Activated naive CD4-positive, alpha-beta T cell (primary cell): Measurements from ENCODE around the gene PDE6A.

Experiments used
- DNase-seq, 4 experiments: peaks; one replicate each; lab custom pipeline; 2025; lab: John Stamatoyannopoulos, UW

PDE6A gene

GRCh38 chr5:149930043-149930748, 14.4 kb downstream of the PDE6A start:
- no peak for DNase-seq

- no peak for DNase-seq
Observed at GRCh38 chr5:149924486-149924885, 20.1 kb downstream of the PDE6A start.

GRCh38 chr5:149922950-149923349, 21.6 kb downstream of the PDE6A start:
- no peak for DNase-seq

- DNase-seq, result no peak
Observed at GRCh38 chr5:149921597-149921996, 23.0 kb downstream of the PDE6A start.

GRCh38 chr5:149917073-149917676, 27.4 kb downstream of the PDE6A start:
- DNase-seq, result no peak

GRCh38 chr5:149916334-149917072, 28.1 kb downstream of the PDE6A start:
- DNase-seq, result no peak

GRCh38 chr5:149915392-149916260, 29.0 kb downstream of the PDE6A start:
- DNase-seq, result no peak

GRCh38 chr5:149913436-149914419, 30.9 kb downstream of the PDE6A start:
- DNase-seq, result no peak

- no peak for DNase-seq
Observed at GRCh38 chr5:149912226-149912871, 32.2 kb downstream of the PDE6A start.

GRCh38 chr5:149911031-149911430, 33.6 kb downstream of the PDE6A start:
- no peak for DNase-seq

- no peak for DNase-seq
Observed at GRCh38 chr5:149907828-149908227, 36.8 kb downstream of the PDE6A start.

GRCh38 chr5:149904977-149905376, 39.6 kb downstream of the PDE6A start:
- no peak for DNase-seq

GRCh38 chr5:149904293-149904886, 40.2 kb downstream of the PDE6A start:
- DNase-seq, result no peak

- no peak for DNase-seq
Observed at GRCh38 chr5:149903404-149903803, 41.2 kb downstream of the PDE6A start.

- DNase-seq, result no peak
Observed at GRCh38 chr5:149902177-149902576, 42.4 kb downstream of the PDE6A start.

GRCh38 chr5:149901511-149901910, 43.1 kb downstream of the PDE6A start:
- no peak for DNase-seq

- DNase-seq, result no peak
Observed at GRCh38 chr5:149900390-149900789, 44.2 kb downstream of the PDE6A start.

GRCh38 chr5:149898811-149899210, 45.8 kb downstream of the PDE6A start:
- DNase-seq, result no peak

GRCh38 chr5:149895416-149896345, 48.9 kb downstream of the PDE6A start:
- DNase-seq, result no peak
